Immature natural killer cell (primary cell): ENCODE data around the gene PIGR. TPM values are rescaled to one million over a fixed set of nuclear protein-coding genes. Genes with fewer than 3 reads are reported as not detected.
"Not testable (repeated sequence)": the region's sequence is repeated elsewhere in the genome, so short reads cannot be mapped to it uniquely, and the experiment has no call there.

Experiments
- DNase-seq, 3 donors: peaks; one replicate each; pipeline ENCODE4 v3.0.0; 2022; ENCODE audit warnings: mixed read lengths in 1 of 3
- H3K27ac Mint-ChIP-seq, 6 donors: one replicate each; pipeline ENCODE4 v1.8.0; 2020; ENCODE audit warnings: mixed read lengths in 6 of 6, mild to moderate bottlenecking in 5 of 6, inconsistent platforms in 4 of 6, moderate library complexity in 3 of 6
- H3K27me3 Mint-ChIP-seq, 3 donors: one replicate each; pipeline ENCODE4 v1.8.0; 2020 to 2021; ENCODE audit warnings: low read depth in 3 of 3, mild to moderate bottlenecking in 3 of 3, mixed read lengths in 3 of 3, moderate library complexity in 3 of 3, inconsistent platforms in 1 of 3
- H3K36me3 Mint-ChIP-seq, 3 donors: one replicate each; pipeline ENCODE4 v1.8.0; 2020; ENCODE audit warnings: mixed read lengths in 3 of 3, inconsistent platforms in 2 of 3, mild to moderate bottlenecking in 2 of 3
- H3K4me1 Mint-ChIP-seq, 2 donors: one replicate each; pipeline ENCODE4 v1.8.0; 2020; ENCODE audit warnings: inconsistent platforms in 2 of 2, mild to moderate bottlenecking in 2 of 2, mixed read lengths in 2 of 2, moderate library complexity in 1 of 2
- H3K4me3 Mint-ChIP-seq, 5 donors: one replicate each; pipeline ENCODE4 v1.8.0; 2020; ENCODE audit warnings: mild to moderate bottlenecking in 5 of 5, mixed read lengths in 5 of 5, inconsistent platforms in 3 of 5, moderate library complexity in 3 of 5
- H3K9me3 Mint-ChIP-seq, 6 donors: one replicate each; pipeline ENCODE4 v1.8.0; 2020; ENCODE audit warnings: mild to moderate bottlenecking in 6 of 6, mixed read lengths in 6 of 6, inconsistent platforms in 4 of 6, moderate library complexity in 3 of 6
- polyA plus RNA-seq, 3 donors: library from polyadenylated mRNA; unstranded; fragments of 300-500 nt; fragmentation: Illumina TruSeq; gene quantifications; one replicate each; pipeline ENCODE4 v1.2.3, GENCODE V29; 2021

PIGR gene
- polyA plus RNA-seq, 3 donors from 2014 or later, result 0.13 to 0.25 TPM; not detected in 1

DNA sequence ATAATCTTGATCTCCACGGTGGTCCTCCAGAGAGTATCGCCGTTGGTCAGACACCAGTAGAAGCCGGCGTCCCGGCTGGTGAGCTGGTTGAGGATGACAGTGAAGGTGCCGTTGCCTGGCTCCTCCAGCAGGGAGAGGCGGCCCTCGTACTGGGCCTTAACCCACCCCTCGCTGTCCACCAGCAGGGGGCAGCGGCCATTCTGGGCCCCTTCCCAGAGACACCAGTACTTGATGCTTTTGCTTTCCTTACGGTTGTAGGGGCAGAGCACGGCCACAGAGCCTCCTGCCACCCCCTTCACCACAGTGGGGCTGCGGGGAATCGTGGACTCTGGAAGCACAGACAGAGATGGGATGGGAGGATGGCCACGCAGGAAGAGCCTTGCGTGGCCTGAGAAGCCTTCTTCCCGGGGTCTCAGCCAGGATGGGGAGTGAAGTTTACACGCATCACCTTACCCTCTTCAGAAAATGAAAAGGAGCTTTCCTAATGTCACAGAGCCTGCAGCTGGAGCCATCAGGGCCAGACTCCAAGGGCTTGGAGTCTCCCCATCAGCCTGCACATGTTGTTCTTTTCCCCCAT lies 10.7 kb downstream of the PIGR start:
- no peak overlapping the region for H3K27ac Mint-ChIP-seq
- no peak overlapping the region for H3K4me3 Mint-ChIP-seq
- H3K27me3 Mint-ChIP-seq, result peaks cover 2 to 9% (median 4%) of the 10 kb centered on the region in 3 donors
- no peaks in the 10 kb centered on the region for H3K36me3 Mint-ChIP-seq
- DNase-seq, result peak in 2 of 3 donors; percentile 31 to 32
- no peaks in the 10 kb centered on the region for H3K9me3 Mint-ChIP-seq
- H3K4me1 Mint-ChIP-seq, result peaks cover 21 to 24% of the 10 kb centered on the region in 2 donors

DNA sequence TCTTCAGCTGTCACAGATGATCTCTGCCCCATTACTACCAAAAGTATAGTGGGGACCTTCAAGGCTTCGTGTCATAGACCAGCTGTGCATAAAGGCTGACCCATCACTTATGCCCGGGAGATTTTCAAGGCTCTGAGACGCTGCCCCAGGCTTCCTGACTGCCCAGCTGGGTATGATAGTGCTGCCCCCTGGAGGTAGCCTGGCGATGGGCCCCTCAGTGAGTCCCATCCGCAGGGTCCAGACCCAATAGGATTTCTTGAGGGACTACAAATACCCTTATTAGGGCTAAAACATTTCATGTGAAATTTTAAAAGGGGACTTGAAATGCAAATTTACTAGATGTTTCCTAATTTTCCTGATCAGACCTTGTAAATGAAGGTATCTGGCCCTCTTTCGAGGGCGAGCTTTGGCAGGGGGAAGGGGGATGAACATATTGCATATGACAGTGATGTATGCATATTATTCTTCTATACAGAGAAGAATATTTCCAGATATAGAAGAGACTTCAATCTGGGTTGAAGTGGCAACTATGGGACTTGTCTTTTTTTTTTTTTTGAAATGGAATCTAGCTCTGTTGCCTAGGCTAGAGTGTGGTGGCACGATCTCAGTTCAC lies 12.8 kb downstream of the PIGR start:
- H3K27me3 Mint-ChIP-seq, result peaks cover 2 to 4% (median 3%) of the 10 kb centered on the region in 3 donors
- peak; percentile 64 to 70 (median 70) for DNase-seq
- H3K27ac Mint-ChIP-seq, result peak overlapping the region in 5 of 6 donors; percentile 16 to 69 (median 29)
- peaks cover 37 to 38% of the 10 kb centered on the region in 2 donors for H3K4me1 Mint-ChIP-seq
- H3K9me3 Mint-ChIP-seq, result no peaks in the 10 kb centered on the region
- no peak overlapping the region for H3K4me3 Mint-ChIP-seq
- no peaks in the 10 kb centered on the region for H3K36me3 Mint-ChIP-seq

DNA sequence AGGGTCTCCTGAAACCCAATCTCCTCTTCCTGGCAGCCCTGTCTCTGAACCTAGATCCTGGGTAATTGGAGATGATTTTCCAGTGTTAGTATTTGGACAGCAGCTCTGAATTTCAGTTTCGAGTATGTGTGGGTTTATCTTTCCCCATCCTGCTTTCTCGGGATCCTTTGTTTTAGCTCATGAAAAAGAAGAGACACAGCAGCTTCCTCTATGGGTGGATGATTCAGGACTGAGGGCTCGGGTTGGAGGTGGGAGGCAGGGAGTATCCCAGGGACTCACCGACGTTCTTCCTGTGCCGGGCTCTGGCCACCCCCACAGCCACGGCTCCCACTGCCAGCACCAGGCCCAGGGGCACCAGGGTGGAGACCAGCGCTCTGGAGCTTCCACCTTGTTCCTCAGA lies 14.1 kb downstream of the PIGR start:
- no peak for DNase-seq
- Mint-ChIP-seq H3K27me3 (peaks cover under 1 to 3% (median 2%) of the 10 kb centered on the region in 3 donors), H3K9me3 (no peaks in the 10 kb centered on the region), H3K36me3 (no peaks in the 10 kb centered on the region), H3K27ac (peak overlapping the region in 4 of 6 donors; percentile 3 to 94 (median 68)), H3K4me1 (peaks cover 37 to 38% of the 10 kb centered on the region in 2 donors), H3K4me3 (no peak overlapping the region)

DNA sequence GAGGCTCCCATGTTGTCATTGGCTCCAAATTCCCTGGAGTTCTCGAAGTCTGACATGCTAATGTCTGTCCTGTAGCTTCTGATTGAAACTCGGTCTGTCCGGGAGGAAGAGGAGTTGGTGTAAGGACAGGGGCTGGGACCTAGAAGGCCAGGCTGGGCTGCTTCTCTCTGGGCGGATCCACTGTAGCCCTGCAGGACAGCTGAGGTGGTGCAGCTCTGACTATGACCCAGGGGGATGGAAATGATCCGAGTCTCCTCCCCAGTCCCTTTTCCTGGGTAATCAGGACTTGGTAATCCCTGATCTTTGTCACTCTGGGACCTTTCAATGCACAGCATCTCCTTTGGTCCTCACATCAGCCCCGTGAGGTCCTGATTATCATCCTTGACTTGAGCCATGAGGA lies 14.6 kb downstream of the PIGR start:
- Mint-ChIP-seq H3K9me3 (no peaks in the 10 kb centered on the region), H3K27ac (peak overlapping the region; percentile 92 to 95 (median 94)), H3K4me3 (peak overlapping the region in 1 of 5 donors; percentile 43), H3K4me1 (peaks cover 37 to 38% of the 10 kb centered on the region in 2 donors), H3K36me3 (no peaks in the 10 kb centered on the region), H3K27me3 (peaks cover 0 to 3% (median 2%) of the 10 kb centered on the region in 3 donors)
- DNase-seq, result no peak

DNA sequence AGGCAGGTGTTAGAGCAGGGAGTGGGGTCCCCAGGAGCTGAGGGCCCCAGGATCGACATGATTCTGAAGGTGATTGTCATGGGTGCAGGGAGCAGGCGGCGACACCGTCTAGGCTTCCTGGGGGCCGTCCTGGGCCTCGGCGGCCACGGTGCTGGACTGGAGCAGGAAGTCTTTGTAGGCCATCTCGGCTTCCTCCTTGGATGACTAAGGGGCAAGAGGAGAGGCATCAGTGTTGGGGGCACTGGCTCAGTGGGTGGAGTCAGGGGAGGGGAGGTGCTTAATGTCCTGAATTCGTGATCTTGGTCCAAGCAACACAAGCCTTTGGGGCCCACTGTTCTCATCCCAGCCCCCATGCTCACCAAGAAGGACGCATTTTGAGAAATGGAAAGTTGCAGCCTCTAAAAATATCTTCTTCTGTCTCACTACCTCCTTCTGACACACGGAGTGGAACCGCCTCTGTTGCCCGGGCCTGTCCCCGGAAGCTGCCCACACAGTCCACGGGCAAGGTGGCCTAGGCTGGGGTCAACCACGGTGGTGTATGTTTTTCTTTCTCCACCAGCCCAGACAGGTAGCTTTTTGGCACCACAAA lies 16.0 kb downstream of the PIGR start:
- H3K27me3 Mint-ChIP-seq, result peaks cover 0 to 3% (median 2%) of the 10 kb centered on the region in 3 donors

DNA sequence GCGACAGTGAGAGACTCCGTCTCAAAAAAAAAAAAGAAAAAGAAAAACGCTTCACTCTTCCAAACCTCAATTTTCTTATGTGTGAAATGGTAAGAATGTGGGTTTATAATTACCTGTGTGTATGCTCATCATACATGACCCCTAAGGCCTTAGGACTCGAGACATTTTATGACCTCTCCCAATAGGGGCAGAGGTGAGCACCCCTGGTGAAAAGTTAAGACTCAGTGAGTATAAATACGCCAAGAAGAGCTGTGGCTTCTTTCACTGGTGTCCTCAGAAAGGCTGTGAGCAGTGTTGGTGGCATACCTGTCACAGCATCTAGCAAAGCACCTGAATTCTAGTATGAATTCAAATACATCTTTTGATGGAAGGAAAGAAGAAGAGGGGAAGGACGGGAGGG lies 16.7 kb downstream of the PIGR start:
- Mint-ChIP-seq H3K27me3 (peaks cover 0 to 2% (median 0%) of the 10 kb centered on the region in 3 donors), H3K9me3 (no peaks in the 10 kb centered on the region), H3K4me1 (peaks cover 43% of the 10 kb centered on the region in 2 donors), H3K36me3 (no peaks in the 10 kb centered on the region), H3K4me3 (peak overlapping the region; percentile 38 to 76 (median 51)), H3K27ac (peak overlapping the region; percentile 92 to 95 (median 94))
- no peak for DNase-seq

More for the DNA sequence above, 16.0 kb downstream of the PIGR start:
- peak; percentile 53 to 59 (median 53) for DNase-seq
- Mint-ChIP-seq H3K4me3 (peak overlapping the region; percentile 44 to 78 (median 71)), H3K36me3 (no peaks in the 10 kb centered on the region), H3K4me1 (peaks cover 43% of the 10 kb centered on the region in 2 donors), H3K9me3 (no peaks in the 10 kb centered on the region), H3K27ac (peak overlapping the region; percentile 92 to 95 (median 94))

DNA sequence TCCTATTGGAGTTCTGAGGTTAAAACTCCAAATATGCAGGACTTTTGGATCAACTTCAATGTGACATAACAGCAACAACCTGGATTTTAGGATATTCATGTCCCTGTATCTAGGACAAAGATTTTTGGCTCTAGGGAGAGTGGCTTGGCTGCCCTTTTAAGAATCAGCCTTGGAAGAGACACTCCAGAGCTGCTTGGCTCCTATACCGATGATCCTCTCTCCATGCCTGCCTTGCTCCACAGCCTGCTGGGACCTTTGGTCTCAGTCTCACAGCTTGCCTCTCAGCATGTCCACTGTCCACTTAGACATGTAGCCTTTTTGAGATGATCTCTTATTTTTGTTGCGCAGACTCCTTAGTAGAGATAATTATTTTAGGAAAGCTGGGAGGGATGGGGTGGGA lies 20.0 kb downstream of the PIGR start:
- H3K4me3 Mint-ChIP-seq, result no peak overlapping the region
- H3K27ac Mint-ChIP-seq, result peak overlapping the region in 3 of 6 donors; percentile 45 to 78 (median 71)
- H3K27me3 Mint-ChIP-seq, result peaks cover 0 to 2% (median 1%) of the 10 kb centered on the region in 3 donors
- no peaks in the 10 kb centered on the region for H3K36me3 Mint-ChIP-seq
- H3K4me1 Mint-ChIP-seq, result peaks cover 26 to 29% of the 10 kb centered on the region in 2 donors
- H3K9me3 Mint-ChIP-seq, result no peaks in the 10 kb centered on the region
- DNase-seq, result no peak

DNA sequence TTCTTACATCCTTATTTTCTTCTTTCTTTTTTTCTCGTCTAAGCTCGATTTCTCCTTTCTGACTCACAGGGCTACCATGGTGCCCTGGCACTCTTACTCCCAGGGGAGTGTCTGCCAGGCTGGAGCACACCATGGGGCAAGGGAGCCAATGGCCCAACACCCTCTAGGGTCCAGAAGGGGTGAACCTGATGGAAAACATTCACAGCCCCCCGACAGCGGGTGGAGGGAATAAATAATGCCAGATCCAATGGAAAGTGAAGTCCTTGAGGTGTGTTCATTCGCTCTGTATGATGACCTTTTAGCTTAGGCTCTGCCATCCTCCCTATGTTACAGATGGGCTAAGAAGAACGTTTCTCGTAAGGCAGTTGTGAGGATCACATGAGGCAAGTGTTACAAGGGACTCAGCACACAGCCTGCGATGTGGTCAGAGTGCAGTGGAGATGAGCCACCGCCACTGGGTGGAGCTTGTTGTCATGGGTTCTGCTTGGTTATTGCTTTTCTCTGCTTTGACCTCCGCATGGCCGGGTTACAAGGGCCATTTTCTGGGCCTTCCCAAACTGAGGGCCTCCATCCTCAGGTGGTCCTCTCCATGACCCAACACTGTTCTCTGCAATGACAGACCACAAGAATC lies 21.0 kb downstream of the PIGR start:
- DNase-seq, result peak; percentile 84 to 87 (median 86)
- no peaks in the 10 kb centered on the region for H3K9me3 Mint-ChIP-seq
- H3K36me3 Mint-ChIP-seq, result peaks cover 0 to 5% (median 0%) of the 10 kb centered on the region in 3 donors
- no peak overlapping the region for H3K27ac Mint-ChIP-seq
- H3K27me3 Mint-ChIP-seq, result peaks cover 0 to 7% (median 0%) of the 10 kb centered on the region in 3 donors
- H3K4me3 Mint-ChIP-seq, result no peak overlapping the region
- H3K4me1 Mint-ChIP-seq, result peaks cover 15 to 18% of the 10 kb centered on the region in 2 donors

DNA sequence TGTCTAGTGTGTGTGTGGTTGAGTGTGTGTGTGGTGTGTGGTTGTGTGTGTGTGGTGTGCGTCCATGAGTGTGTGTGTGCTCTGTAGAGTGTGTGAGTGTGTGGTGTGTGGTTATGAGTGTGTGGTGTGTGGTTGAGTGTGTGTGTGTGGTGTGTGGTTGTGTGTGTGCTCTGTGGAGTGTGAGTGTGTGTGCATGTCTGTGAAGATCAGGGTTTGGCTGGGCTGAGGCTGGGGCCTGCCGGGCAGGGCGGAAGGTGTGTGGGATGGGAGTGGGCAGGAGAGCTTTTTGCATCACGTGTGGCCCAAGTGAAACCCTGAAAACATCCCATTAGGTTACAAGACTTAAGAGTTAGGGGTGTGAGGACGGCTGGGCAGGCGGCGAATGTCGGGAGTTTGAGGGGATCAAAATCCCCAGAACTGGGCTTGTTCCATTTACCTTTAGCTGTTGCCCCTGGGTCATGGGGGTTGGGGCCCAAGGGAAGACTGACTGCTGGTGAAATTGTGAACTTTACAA lies 21.6 kb downstream of the PIGR start:
- peaks cover 0 to 7% (median 0%) of the 10 kb centered on the region in 3 donors for H3K27me3 Mint-ChIP-seq
- peaks cover 10 to 13% of the 10 kb centered on the region in 2 donors for H3K4me1 Mint-ChIP-seq
- H3K4me3 Mint-ChIP-seq, result no peak overlapping the region
- H3K27ac Mint-ChIP-seq, result no peak overlapping the region
- no peaks in the 10 kb centered on the region for H3K9me3 Mint-ChIP-seq
- H3K36me3 Mint-ChIP-seq, result peaks cover 0 to 9% (median 3%) of the 10 kb centered on the region in 3 donors
- DNase-seq, result peak in 2 of 3 donors; percentile 37

DNA sequence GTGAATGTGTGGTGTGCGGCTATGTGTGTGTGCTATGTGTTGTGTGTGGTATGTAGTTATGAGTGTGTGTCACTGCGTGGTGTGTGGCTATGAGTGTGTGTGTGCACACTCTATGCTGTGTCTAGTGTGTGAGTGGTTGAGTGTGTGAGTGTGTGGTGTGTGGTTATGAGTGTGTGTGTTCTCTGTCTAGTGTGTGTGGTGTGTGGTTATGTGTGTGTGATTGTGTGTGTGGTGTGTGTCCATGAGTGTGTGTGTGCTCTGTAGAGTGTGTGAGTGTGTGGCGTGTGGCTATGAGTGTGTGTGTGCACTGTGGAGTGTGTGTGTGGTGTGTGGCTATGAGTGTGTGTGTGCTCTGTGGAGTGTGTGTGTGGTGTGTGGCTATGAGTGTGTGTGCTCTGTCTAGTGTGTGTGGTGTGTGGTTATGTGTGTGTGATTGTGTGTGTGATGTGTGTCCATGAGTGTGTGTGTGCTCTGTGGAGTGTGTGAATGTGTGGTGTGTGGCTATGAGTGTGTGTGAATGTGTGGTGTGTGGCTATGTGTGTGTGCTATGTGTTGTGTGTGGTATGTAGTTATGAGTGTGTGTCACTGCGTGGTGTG lies 22.2 kb downstream of the PIGR start:
- not testable (repeated sequence) for H3K36me3 Mint-ChIP-seq, H3K4me3 Mint-ChIP-seq, H3K9me3 Mint-ChIP-seq, DNase-seq, H3K27ac Mint-ChIP-seq, H3K27me3 Mint-ChIP-seq
- H3K4me1 Mint-ChIP-seq, result peaks cover 7 to 10% of the 10 kb centered on the region in 2 donors

DNA sequence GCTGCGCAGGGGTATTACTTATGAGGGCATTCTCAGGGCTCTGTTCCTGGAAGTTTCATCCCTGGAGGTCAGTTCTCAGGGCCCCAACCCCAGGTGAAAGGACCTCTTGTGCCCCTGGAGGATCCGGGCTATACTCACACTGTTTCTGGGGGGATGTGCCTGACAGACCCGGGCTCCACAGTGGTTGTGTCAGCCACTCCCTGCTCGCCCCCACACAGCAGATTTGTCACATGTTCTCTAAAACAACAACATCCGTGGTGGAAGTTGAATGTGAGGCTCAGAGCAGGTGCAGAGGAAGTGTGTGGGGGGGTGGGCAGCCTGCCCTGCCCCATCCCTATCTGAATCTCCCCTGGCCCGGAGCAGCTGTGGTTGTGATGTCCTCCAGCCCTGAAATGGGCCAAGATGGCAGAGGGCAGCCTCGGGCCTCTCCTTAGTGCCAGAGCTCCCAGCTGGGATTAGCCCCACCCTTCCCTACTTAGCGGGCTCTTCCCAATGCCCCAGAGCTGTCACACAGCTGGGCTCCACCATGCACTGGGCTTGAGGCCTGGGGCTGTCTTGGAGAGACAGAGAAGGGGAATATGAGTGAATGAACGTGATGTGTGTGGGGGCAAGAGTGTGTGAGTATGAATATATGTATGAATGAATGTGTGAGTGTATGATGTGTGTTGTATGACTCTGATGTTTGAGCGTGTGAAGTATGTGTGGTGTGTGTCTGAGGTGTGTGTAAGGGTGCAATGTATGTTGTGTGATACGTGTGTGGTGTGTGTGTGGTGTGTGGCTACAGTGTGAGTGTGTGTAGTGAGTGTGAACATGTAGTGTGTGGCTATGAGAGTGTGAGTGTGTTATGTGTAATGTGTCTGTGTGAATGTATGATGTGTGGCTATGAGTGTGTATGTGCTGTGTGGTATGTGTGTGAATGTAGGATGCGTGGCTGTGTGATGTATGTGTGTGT lies 23.0 kb downstream of the PIGR start:
- H3K27me3 Mint-ChIP-seq, result peaks cover 0 to 7% (median 2%) of the 10 kb centered on the region in 3 donors
- H3K4me3 Mint-ChIP-seq, result no peak overlapping the region
- peaks cover 1 to 11% (median 5%) of the 10 kb centered on the region in 3 donors for H3K36me3 Mint-ChIP-seq
- no peaks in the 10 kb centered on the region for H3K9me3 Mint-ChIP-seq
- H3K27ac Mint-ChIP-seq, result no peak overlapping the region
- H3K4me1 Mint-ChIP-seq, result peaks cover 10 to 15% of the 10 kb centered on the region in 2 donors
- peak; percentile 72 to 78 (median 78) for DNase-seq

DNA sequence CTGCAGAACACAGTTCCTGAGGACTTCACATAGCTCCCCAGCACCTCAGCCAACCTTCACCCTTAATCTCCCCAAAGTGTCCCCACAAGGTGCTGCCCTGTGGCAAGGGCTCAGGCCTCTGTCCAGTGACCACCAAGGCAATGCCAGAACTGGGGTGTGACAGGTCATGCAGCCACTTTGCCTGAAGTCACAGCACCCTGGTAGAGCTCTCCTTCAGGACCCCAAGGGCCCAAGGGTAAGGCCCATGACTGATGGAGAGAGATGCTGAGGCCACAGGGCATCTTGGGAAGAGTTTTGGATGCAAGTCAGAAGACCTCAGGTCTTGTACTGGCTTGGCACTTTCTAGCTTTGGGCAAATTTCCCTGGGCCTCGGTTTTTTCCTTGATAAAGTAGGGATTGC lies 23.7 kb downstream of the PIGR start:
- no peak for DNase-seq
- Mint-ChIP-seq H3K9me3 (no peaks in the 10 kb centered on the region), H3K4me3 (no peak overlapping the region), H3K4me1 (peaks cover 18 to 22% of the 10 kb centered on the region in 2 donors), H3K27ac (no peak overlapping the region), H3K27me3 (peaks cover 0 to 7% (median 3%) of the 10 kb centered on the region in 3 donors), H3K36me3 (peaks cover 8 to 17% (median 12%) of the 10 kb centered on the region in 3 donors)
